GM13976 (cell line): ENCODE results near the gene EML6.

Experiments
- DNase-seq: peaks from one replicate; pipeline ENCODE4 v3.0.0; 2012; ENCODE audit warnings: low spot score
- in situ Hi-C: fragments of 300-500 bp; cut with MboI; formaldehyde crosslinking; loops from one replicate; pipeline ENCODE4 v1.12.0; 2022; ENCODE audit warnings: low sequenced_read_pairs, mixed read lengths, inconsistent platforms; ENCODE audit not compliant: unreplicated experiment
- TF ChIP-seq, protein P1 (sequence below): IDR thresholded peaks from 2 replicates; pipeline ENCODE4 v1.5.1; 2012; ENCODE audit warnings: borderline replicate concordance, mild to moderate bottlenecking; ENCODE audit not compliant: insufficient read depth; ENCODE audit errors: extremely low read depth, missing control alignments, control extremely low read depth

Gene EML6

DNA sequence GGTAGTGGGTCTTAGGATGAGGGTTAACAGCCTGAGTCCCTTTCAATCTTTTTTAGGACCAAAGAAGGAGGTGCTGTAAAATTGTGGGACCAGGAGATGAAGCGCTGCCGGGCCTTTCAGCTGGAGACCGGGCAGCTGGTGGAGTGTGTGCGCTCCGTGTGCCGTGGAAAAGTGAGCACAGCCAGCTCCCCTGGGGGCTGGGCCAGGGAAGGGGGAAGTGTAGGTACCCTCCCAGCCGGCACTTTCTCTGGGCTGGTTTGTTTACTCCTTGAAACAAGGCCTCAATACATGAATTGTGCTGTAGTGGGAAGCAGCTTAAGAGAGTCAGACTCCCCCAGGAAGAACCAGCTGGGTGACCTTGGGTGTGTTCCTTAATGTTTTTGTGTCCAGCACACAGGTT, 236.7 kb downstream of the EML6 start:
- TF ChIP-seq, protein P1, sequence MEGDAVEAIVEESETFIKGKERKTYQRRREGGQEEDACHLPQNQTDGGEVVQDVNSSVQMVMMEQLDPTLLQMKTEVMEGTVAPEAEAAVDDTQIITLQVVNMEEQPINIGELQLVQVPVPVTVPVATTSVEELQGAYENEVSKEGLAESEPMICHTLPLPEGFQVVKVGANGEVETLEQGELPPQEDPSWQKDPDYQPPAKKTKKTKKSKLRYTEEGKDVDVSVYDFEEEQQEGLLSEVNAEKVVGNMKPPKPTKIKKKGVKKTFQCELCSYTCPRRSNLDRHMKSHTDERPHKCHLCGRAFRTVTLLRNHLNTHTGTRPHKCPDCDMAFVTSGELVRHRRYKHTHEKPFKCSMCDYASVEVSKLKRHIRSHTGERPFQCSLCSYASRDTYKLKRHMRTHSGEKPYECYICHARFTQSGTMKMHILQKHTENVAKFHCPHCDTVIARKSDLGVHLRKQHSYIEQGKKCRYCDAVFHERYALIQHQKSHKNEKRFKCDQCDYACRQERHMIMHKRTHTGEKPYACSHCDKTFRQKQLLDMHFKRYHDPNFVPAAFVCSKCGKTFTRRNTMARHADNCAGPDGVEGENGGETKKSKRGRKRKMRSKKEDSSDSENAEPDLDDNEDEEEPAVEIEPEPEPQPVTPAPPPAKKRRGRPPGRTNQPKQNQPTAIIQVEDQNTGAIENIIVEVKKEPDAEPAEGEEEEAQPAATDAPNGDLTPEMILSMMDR: no peak
- no peak for DNase-seq
- in situ Hi-C loops: no loop called here

DNA sequence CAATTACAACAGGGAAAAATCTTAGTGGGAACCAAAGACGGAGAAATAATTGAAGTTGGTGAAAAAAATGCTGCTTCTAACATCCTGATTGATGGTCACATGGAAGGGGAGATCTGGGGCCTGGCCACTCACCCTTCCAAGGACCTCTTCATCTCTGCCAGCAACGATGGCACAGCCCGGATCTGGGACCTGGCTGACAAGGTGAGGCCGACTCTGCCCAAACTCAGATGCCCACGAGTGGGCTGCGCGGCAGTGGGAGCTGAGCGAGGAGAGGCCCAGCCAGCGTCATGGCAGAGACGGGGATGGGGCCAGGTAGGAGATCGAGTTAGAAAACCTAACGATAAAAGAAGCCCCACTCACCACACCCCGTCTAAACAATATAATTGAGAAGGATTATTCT, 239.0 kb downstream of the EML6 start:
- TF ChIP-seq, protein P1: no peak
- in situ Hi-C loops: no loop called here
- DNase-seq: no peak

DNA sequence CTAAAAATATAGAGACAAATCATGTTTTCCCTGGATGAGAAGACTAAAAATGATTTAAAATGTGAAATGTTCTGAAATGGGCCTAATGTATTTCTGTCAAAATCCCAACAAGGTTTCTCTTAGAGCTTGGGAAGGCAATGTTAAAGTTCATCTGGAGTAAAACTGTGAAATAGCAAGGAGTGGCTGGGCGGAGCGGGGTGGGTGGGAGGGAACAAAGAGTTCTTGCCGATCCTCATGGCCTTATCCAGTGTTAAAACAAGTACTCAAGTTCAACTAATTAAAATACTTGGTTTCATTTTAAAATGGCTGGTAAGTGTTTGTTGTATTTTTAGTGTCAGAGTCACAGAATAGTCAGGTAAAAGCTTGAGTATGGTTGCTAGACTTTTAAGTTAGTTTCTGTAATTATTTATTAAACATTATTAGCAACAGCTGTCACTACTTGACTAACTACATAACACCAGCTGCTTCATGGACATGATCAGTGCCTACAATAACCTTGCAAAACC, 239.5 kb downstream of the EML6 start:
- DNase-seq: no peak
- in situ Hi-C loops: no loop called here
- TF ChIP-seq, protein P1: no peak

DNA sequence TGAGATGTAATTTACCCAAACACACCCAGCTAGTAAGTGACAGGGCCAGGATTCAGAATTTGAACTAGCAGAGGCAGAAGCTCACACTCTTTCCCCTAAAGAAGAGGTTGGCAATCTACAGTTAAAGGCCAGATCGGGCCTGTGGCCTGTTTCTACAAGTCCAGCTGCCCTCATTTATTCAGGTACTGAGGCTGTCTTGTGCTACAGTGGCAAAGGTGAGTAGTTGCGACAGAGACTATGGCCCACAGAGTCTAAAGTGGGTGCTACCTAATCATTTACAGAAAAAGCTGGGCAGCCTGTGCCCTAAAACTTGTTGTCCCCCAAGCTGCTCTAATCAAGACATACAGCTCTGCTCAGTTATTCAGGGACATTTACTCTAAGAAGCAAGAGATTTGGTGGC, 240.0 kb downstream of the EML6 start:
- TF ChIP-seq, protein P1: no peak
- in situ Hi-C loops: no loop called here

DNA sequence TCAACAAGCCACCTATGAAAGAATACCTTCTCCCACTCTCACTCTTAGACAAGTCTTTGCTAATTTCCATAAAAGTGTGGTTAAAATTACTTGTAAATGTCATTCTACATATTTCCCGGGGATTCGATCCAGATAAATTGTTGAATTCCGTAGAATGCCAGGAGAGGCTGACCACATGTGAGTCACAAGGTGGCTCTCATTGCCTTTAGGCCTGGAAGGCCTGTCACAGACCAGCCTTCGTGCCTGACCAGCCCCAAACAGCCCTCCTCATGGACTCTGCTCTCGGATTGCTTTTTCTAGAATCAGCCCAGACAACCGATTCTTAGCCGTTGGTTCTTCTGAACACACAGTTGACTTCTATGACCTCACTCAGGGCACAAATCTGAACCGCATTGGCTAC, 240.8 kb downstream of the EML6 start:
- TF ChIP-seq, protein P1: no peak
- in situ Hi-C loops: no loop called here

More for the DNA sequence above, 240.0 kb downstream of the EML6 start:
- DNase-seq: no peak

DNA sequence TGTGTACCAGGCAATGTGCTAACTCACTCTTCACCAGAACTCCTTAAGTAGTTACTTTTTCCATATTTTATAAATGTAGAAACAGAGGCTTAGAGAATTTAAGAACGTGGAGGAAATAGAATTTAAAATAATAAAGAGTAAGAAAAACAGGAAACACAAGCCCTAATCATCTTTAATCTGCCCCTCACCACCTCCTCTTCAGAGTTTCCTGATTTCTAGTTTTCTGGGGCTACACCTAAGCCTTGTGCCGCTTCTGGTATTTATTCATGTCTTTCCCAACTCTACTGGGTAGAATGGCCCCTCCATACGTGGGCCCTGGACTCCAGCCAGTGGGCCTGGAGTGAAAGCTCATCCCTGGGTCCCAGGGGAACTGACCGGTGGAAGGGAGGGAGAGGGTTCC, 241.4 kb downstream of the EML6 start:
- TF ChIP-seq, protein P1: no peak
- DNase-seq: no peak
- in situ Hi-C loops: no loop called here

More for the DNA sequence above, 240.8 kb downstream of the EML6 start:
- no peak for DNase-seq

DNA sequence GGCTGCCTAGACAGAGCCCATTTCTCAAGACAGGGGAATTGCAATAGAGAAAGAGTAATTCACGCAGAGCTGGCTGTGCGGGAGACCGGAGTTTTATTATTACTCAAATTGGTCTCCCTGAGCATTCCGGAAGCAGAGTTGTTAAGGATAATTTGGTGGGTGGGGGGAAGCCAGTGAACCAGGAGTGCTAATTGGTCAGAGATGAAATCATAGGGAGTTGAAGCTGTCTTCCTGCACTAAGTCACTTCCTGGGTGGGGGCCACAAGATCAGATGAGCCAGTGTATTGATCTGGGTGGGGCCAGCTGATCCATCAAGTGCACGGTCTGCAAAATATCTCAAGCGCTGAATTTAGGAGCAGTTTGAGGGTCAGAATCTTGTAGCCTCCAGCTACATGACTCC, 242.0 kb downstream of the EML6 start:
- DNase-seq: no peak
- TF ChIP-seq, protein P1: no peak
- in situ Hi-C loops: no loop called here
